Measurements from ENCODE around the gene SRPRB.
"Not testable (repeated sequence)": the region's sequence is repeated elsewhere in the genome, so short reads cannot be mapped to it uniquely, and the experiment has no call there.

SRPRB gene

DNA sequence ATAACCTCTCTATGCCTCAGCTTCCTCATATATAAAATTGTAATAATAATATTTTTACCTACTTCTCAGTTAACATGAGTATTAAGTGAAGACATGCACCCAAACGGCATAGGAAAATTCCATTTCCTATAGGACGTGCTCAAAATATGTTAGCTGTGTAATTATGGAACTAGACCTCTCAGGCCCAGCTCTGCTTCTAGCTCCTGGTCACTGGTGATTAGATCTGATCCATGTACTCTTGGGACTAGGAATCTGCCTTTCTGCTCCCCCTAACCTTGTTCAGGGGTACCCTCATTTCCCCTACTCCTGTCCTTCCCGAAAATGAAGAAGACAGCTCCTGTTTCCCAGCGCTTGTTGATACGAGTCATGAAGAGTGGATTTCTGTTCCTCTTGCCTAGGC, 29.8 kb upstream of the SRPRB start:
- POLR2A ChIA-PET: no interaction called here
- CTCF ChIA-PET: no interaction called here
- TF ChIP-seq BHLHE40 (IDR thresholded peaks at IDR 0.05; ENCODE audit: borderline replicate concordance) (no peak), ZNF384 (IDR thresholded peaks at IDR 0.05) (no peak), SP1 (IDR thresholded peaks at IDR 0.05) (no peak), L3MBTL2 (conservative IDR thresholded peaks at IDR 0.05) (no peak), ELF4 (IDR thresholded peaks at IDR 0.05) (no peak), ARNT (IDR thresholded peaks at IDR 0.05) (no peak), TARDBP (IDR thresholded peaks at IDR 0.05) (no peak), SUZ12 (IDR thresholded peaks at IDR 0.05) (no peak), NFRKB (IDR thresholded peaks at IDR 0.05) (no peak), FOXK2 (IDR thresholded peaks at IDR 0.05) (no peak), FOXA1 (IDR thresholded peaks at IDR 0.05) (no peak), FOXM1 (IDR thresholded peaks at IDR 0.05; ENCODE audit: borderline replicate concordance) (no peak), HDGF (IDR thresholded peaks at IDR 0.05; ENCODE audit: borderline replicate concordance) (no peak), LEF1 (IDR thresholded peaks at IDR 0.05; ENCODE audit: borderline replicate concordance) (no peak), CTBP1 (IDR thresholded peaks at IDR 0.05; ENCODE audit: borderline replicate concordance) (no peak)
- TF ChIP-seq, protein P1, sequence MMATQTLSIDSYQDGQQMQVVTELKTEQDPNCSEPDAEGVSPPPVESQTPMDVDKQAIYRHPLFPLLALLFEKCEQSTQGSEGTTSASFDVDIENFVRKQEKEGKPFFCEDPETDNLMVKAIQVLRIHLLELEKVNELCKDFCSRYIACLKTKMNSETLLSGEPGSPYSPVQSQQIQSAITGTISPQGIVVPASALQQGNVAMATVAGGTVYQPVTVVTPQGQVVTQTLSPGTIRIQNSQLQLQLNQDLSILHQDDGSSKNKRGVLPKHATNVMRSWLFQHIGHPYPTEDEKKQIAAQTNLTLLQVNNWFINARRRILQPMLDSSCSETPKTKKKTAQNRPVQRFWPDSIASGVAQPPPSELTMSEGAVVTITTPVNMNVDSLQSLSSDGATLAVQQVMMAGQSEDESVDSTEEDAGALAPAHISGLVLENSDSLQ (IDR thresholded peaks at IDR 0.05): no peak
- DNase-seq (ENCODE audit: extremely low spot score): no peak

GRCh38 chr3:133776794-133777438, 28.7 kb upstream of the SRPRB start:
- ChIA-PET CTCF (no interaction called here), POLR2A (no interaction called here)
- TF ChIP-seq SUZ12 (IDR thresholded peaks at IDR 0.05): no peak
- no peak for DNase-seq (ENCODE audit: extremely low spot score)

GRCh38 chr3:133777807-133778568, 27.6 kb upstream of the SRPRB start:
- TF ChIP-seq ELF4 (IDR thresholded peaks at IDR 0.05) (no peak), FOXK2 (IDR thresholded peaks at IDR 0.05) (no peak), FOXA1 (IDR thresholded peaks at IDR 0.05) (no peak), L3MBTL2 (conservative IDR thresholded peaks at IDR 0.05) (no peak), SP1 (IDR thresholded peaks at IDR 0.05) (no peak), NFRKB (IDR thresholded peaks at IDR 0.05) (no peak), BHLHE40 (IDR thresholded peaks at IDR 0.05; ENCODE audit: borderline replicate concordance) (no peak), FOXM1 (IDR thresholded peaks at IDR 0.05; ENCODE audit: borderline replicate concordance) (no peak), SUZ12 (IDR thresholded peaks at IDR 0.05) (no peak), LEF1 (IDR thresholded peaks at IDR 0.05; ENCODE audit: borderline replicate concordance) (no peak), ARNT (IDR thresholded peaks at IDR 0.05) (no peak), ZNF384 (IDR thresholded peaks at IDR 0.05) (no peak), TARDBP (IDR thresholded peaks at IDR 0.05) (no peak), HDGF (IDR thresholded peaks at IDR 0.05; ENCODE audit: borderline replicate concordance) (no peak)
- TF ChIP-seq, protein P1 (IDR thresholded peaks at IDR 0.05): no peak
- no peak for DNase-seq (ENCODE audit: extremely low spot score)
- ChIA-PET CTCF (no interaction called here), POLR2A (no interaction called here)

- POLR2A ChIA-PET: no interaction called here
- TF ChIP-seq ZNF384 (IDR thresholded peaks at IDR 0.05) (no peak), ARNT (IDR thresholded peaks at IDR 0.05) (no peak), HDGF (IDR thresholded peaks at IDR 0.05; ENCODE audit: borderline replicate concordance) (no peak), SP1 (IDR thresholded peaks at IDR 0.05) (no peak), ELF4 (IDR thresholded peaks at IDR 0.05) (no peak), FOXA1 (IDR thresholded peaks at IDR 0.05) (no peak), SUZ12 (IDR thresholded peaks at IDR 0.05) (no peak), LEF1 (IDR thresholded peaks at IDR 0.05; ENCODE audit: borderline replicate concordance) (no peak)
- CTCF ChIA-PET: no interaction called here
- no peak for DNase-seq (ENCODE audit: extremely low spot score)
These were observed 25.9 kb upstream of the SRPRB start for GRCh38 chr3:133779626-133780203.

- CTCF ChIA-PET; POLR2A ChIA-PET; DNase-seq (ENCODE audit: extremely low spot score): not testable (repeated sequence)
These were observed 24.9 kb upstream of the SRPRB start for GRCh38 chr3:133780756-133781155.

DNA sequence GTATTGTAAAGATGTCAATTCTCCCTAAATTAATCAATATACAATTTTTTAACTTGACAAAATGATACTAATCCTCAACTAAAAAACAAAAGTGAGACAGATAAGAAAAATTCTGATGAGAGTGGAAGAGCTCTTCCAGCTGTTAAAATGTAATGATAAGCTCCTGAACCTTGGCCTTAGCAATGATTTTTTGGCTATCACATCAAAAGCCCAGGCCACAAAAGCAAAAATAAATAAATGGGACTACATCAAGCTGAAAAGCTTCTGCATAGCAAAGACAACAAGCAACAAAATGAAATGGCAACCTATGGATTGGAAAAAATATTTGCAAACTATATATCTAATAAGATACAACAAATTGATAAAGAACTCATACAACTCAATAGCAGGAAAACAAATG, 24.0 kb upstream of the SRPRB start:
- CTCF ChIA-PET: no interaction called here
- no peak for DNase-seq (ENCODE audit: extremely low spot score)
- TF ChIP-seq FOXK2 (IDR thresholded peaks at IDR 0.05): no peak
- TF ChIP-seq, protein P1 (IDR thresholded peaks at IDR 0.05): no peak
- no peak for TF ChIP-seq ZNF384 (IDR thresholded peaks at IDR 0.05)
- no peak for TF ChIP-seq SUZ12 (IDR thresholded peaks at IDR 0.05)
- no peak for TF ChIP-seq BHLHE40 (IDR thresholded peaks at IDR 0.05; ENCODE audit: borderline replicate concordance)
- no peak for TF ChIP-seq HDGF (IDR thresholded peaks at IDR 0.05; ENCODE audit: borderline replicate concordance)
- TF ChIP-seq SP1 (IDR thresholded peaks at IDR 0.05): no peak
- no peak for TF ChIP-seq ELF4 (IDR thresholded peaks at IDR 0.05)
- no peak for TF ChIP-seq NFRKB (IDR thresholded peaks at IDR 0.05)
- TF ChIP-seq CTBP1 (IDR thresholded peaks at IDR 0.05; ENCODE audit: borderline replicate concordance): no peak
- no peak for TF ChIP-seq FOXA1 (IDR thresholded peaks at IDR 0.05)
- POLR2A ChIA-PET: no interaction called here
